ENCODE results near the gene SMC1B. TPM values are rescaled to one million over a fixed set of nuclear protein-coding genes. Genes with fewer than 3 reads are reported as not detected.

Gene SMC1B
- polyA plus RNA-seq, 1 donor from 2014 or later, result not detected

- TF ChIP-seq TAF1 (IDR thresholded peaks at IDR 0.05; ENCODE audit: low read depth) (no peak), RAD21 (conservative IDR thresholded peaks at IDR 0.05) (no peak), EZH2 (IDR thresholded peaks at IDR 0.05; ENCODE audit: borderline replicate concordance, insufficient read depth, low read length, poor library complexity, severe bottlenecking) (no peak), REST (IDR thresholded peaks at IDR 0.05; ENCODE audit: borderline replicate concordance) (no peak), MXI1 (conservative IDR thresholded peaks at IDR 0.05; ENCODE audit: poor library complexity, severe bottlenecking) (no peak), EP300 (conservative IDR thresholded peaks at IDR 0.05; ENCODE audit: poor library complexity, severe bottlenecking) (no peak), SMC3 (conservative IDR thresholded peaks at IDR 0.05; ENCODE audit: poor library complexity) (no peak), POLR2AphosphoS5 (IDR thresholded peaks at IDR 0.05) (no peak), CTCF (IDR thresholded peaks at IDR 0.05; ENCODE audit: poor library complexity, severe bottlenecking) (no peak)
- Histone ChIP-seq H3F3A (ENCODE audit: insufficient read depth, low read length, poor library complexity, severe bottlenecking) (no peaks in the 10 kb centered on the region), H3K27me3 (ENCODE audit: insufficient read depth, low read depth, low read length) (no peaks in the 10 kb centered on the region), H2AFZ (ENCODE audit: low read depth, low read length) (no peak overlapping the region), H3K36me3 (ENCODE audit: insufficient read depth, low read length) (no peaks in the 10 kb centered on the region), H3K9me2 (ENCODE audit: insufficient read depth, low read length) (no peaks in the 10 kb centered on the region), H4K20me1 (ENCODE audit: insufficient read depth) (no peaks in the 10 kb centered on the region), H3K4me2 (ENCODE audit: low read length) (no peak overlapping the region), H3K79me2 (replicated peaks; ENCODE audit: insufficient read depth, low read length) (no peaks in the 10 kb centered on the region), H3K4me3 (ENCODE audit: low read length) (no peak overlapping the region), H3K9me3 (ENCODE audit: low read length) (no peaks in the 10 kb centered on the region), H3K9ac (ENCODE audit: low read length) (no peak overlapping the region), H3K27ac (ENCODE audit: low read length) (no peak overlapping the region)
Measured at GRCh38 chr22:45450921-45451651, 37.7 kb upstream of the SMC1B start.

- Histone ChIP-seq H3K27ac (ENCODE audit: low read length) (no peak overlapping the region), H2AFZ (ENCODE audit: low read depth, low read length) (no peak overlapping the region)
- no peak for TF ChIP-seq EP300 (conservative IDR thresholded peaks at IDR 0.05; ENCODE audit: poor library complexity, severe bottlenecking)
- no peak for TF ChIP-seq EZH2 (IDR thresholded peaks at IDR 0.05; ENCODE audit: borderline replicate concordance, insufficient read depth, low read length, poor library complexity, severe bottlenecking)
- TF ChIP-seq RAD21 (conservative IDR thresholded peaks at IDR 0.05), result no peak
- TF ChIP-seq MXI1 (conservative IDR thresholded peaks at IDR 0.05; ENCODE audit: poor library complexity, severe bottlenecking), result no peak
- no peak for TF ChIP-seq CTCF (IDR thresholded peaks at IDR 0.05; ENCODE audit: poor library complexity, severe bottlenecking)
- TF ChIP-seq TAF1 (IDR thresholded peaks at IDR 0.05; ENCODE audit: low read depth), result no peak
- TF ChIP-seq REST (IDR thresholded peaks at IDR 0.05; ENCODE audit: borderline replicate concordance), result no peak
- no peak for TF ChIP-seq POLR2AphosphoS5 (IDR thresholded peaks at IDR 0.05)
- no peak for TF ChIP-seq SMC3 (conservative IDR thresholded peaks at IDR 0.05; ENCODE audit: poor library complexity)
Measured at GRCh38 chr22:45450101-45450785, 36.8 kb upstream of the SMC1B start.

More at GRCh38 chr22:45450101-45450785, 36.8 kb upstream of the SMC1B start:
- H3K36me3 ChIP-seq (ENCODE audit: insufficient read depth, low read length), result no peaks in the 10 kb centered on the region
- no peaks in the 10 kb centered on the region for H3K27me3 ChIP-seq (ENCODE audit: insufficient read depth, low read depth, low read length)
- H3F3A ChIP-seq (ENCODE audit: insufficient read depth, low read length, poor library complexity, severe bottlenecking), result no peaks in the 10 kb centered on the region
- H3K4me3 ChIP-seq (ENCODE audit: low read length), result no peak overlapping the region
- no peaks in the 10 kb centered on the region for H3K9me3 ChIP-seq (ENCODE audit: low read length)
- H3K9ac ChIP-seq (ENCODE audit: low read length), result no peak overlapping the region
- no peak overlapping the region for H3K4me2 ChIP-seq (ENCODE audit: low read length)
- H3K9me2 ChIP-seq (ENCODE audit: insufficient read depth, low read length), result no peaks in the 10 kb centered on the region
- H3K79me2 ChIP-seq (replicated peaks; ENCODE audit: insufficient read depth, low read length), result no peaks in the 10 kb centered on the region
- no peaks in the 10 kb centered on the region for H4K20me1 ChIP-seq (ENCODE audit: insufficient read depth)
